ENCODE results near the gene SLC46A2. TPM values are rescaled to one million over a fixed set of nuclear protein-coding genes. Genes with fewer than 3 reads are reported as not detected.

The SLC46A2 gene
- total RNA-seq, 2 donors from 2014 or later = not detected

- H3K9me3 Mint-ChIP-seq = peaks cover 11% of the 10 kb centered on the region
- H3K27me3 Mint-ChIP-seq (ENCODE audit: insufficient read depth) = no peaks in the 10 kb centered on the region
- Histone ChIP-seq H3K27ac (ENCODE audit: low read depth, low read length) (no peak overlapping the region), H3K27me3 (ENCODE audit: control insufficient read depth, insufficient read depth, low read length, poor library complexity, severe bottlenecking) (no peaks in the 10 kb centered on the region), H3K4me1 (ENCODE audit: control insufficient read depth, insufficient read depth, low read length) (peaks cover 17% of the 10 kb centered on the region), H3K4me3 (ENCODE audit: low read length) (no peak overlapping the region), H3K9ac (ENCODE audit: extremely low read depth, low read length, poor library complexity, severe bottlenecking) (no peak overlapping the region), H3K36me3 (ENCODE audit: control insufficient read depth, insufficient read depth, low read length) (no peaks in the 10 kb centered on the region), H3K9me3 (ENCODE audit: control insufficient read depth, low read length) (peaks cover 10% of the 10 kb centered on the region)
- no peak for TF ChIP-seq CTCF (conservative IDR thresholded peaks at IDR 0.05)
- no peak for DNase-seq
- no peak overlapping the region for H3K27ac Mint-ChIP-seq
- 93 to 100% methylated on average over 4 to 7 of the region's 7 CpGs for WGBS, 2 experiments (ENCODE audit: insufficient coverage in 1 of 2, insufficient read length in 1 of 2)
- H3K36me3 Mint-ChIP-seq (ENCODE audit: low read depth) = peaks cover 23% of the 10 kb centered on the region
- peaks cover 25% of the 10 kb centered on the region for H3K4me1 Mint-ChIP-seq
- no peak overlapping the region for H3K4me3 Mint-ChIP-seq
These were observed 25.7 kb downstream of the SLC46A2 start for GRCh38 chr9:112864982-112865381.

GRCh38 chr9:112864403-112864802 is 26.3 kb downstream of the SLC46A2 start:
- peaks cover 11% of the 10 kb centered on the region for H3K9me3 Mint-ChIP-seq
- no peak for TF ChIP-seq CTCF (conservative IDR thresholded peaks at IDR 0.05)
- WGBS, 2 experiments (ENCODE audit: insufficient coverage in 1 of 2, insufficient read length in 1 of 2) = 61 to 100% methylated on average over 1 to 3 of the region's 3 CpGs

GRCh38 chr9:112863746-112864145 is 26.9 kb downstream of the SLC46A2 start:
- peaks cover 10% of the 10 kb centered on the region for H3K9me3 ChIP-seq (ENCODE audit: control insufficient read depth, low read length)
- Mint-ChIP-seq H3K27me3 (ENCODE audit: insufficient read depth) (no peaks in the 10 kb centered on the region), H3K9me3 (peaks cover 11% of the 10 kb centered on the region), H3K27ac (no peak overlapping the region), H3K4me1 (peaks cover 13% of the 10 kb centered on the region), H3K36me3 (ENCODE audit: low read depth) (peaks cover 23% of the 10 kb centered on the region), H3K4me3 (no peak overlapping the region)
- no peak for TF ChIP-seq CTCF (conservative IDR thresholded peaks at IDR 0.05)
- H3K9ac ChIP-seq (ENCODE audit: extremely low read depth, low read length, poor library complexity, severe bottlenecking) = no peak overlapping the region
- H3K4me1 ChIP-seq (ENCODE audit: control insufficient read depth, insufficient read depth, low read length) = peaks cover 8% of the 10 kb centered on the region
- H3K27ac ChIP-seq (ENCODE audit: low read depth, low read length) = no peak overlapping the region
- no peaks in the 10 kb centered on the region for H3K36me3 ChIP-seq (ENCODE audit: control insufficient read depth, insufficient read depth, low read length)
- DNase-seq = no peak
- no peak overlapping the region for H3K4me3 ChIP-seq (ENCODE audit: low read length)
- WGBS, 2 experiments (ENCODE audit: insufficient coverage in 1 of 2, insufficient read length in 1 of 2) = 86 to 95% methylated on average over 1 to 2 of the region's 2 CpGs
- H3K27me3 ChIP-seq (ENCODE audit: control insufficient read depth, insufficient read depth, low read length, poor library complexity, severe bottlenecking) = no peaks in the 10 kb centered on the region

More at GRCh38 chr9:112864403-112864802, 26.3 kb downstream of the SLC46A2 start:
- H3K9me3 ChIP-seq (ENCODE audit: control insufficient read depth, low read length) = peaks cover 10% of the 10 kb centered on the region
- Mint-ChIP-seq H3K4me3 (no peak overlapping the region), H3K4me1 (peaks cover 20% of the 10 kb centered on the region), H3K36me3 (ENCODE audit: low read depth) (peaks cover 23% of the 10 kb centered on the region), H3K27me3 (ENCODE audit: insufficient read depth) (no peaks in the 10 kb centered on the region), H3K27ac (no peak overlapping the region)
- no peaks in the 10 kb centered on the region for H3K36me3 ChIP-seq (ENCODE audit: control insufficient read depth, insufficient read depth, low read length)
- no peaks in the 10 kb centered on the region for H3K27me3 ChIP-seq (ENCODE audit: control insufficient read depth, insufficient read depth, low read length, poor library complexity, severe bottlenecking)
- H3K27ac ChIP-seq (ENCODE audit: low read depth, low read length) = no peak overlapping the region
- no peak overlapping the region for H3K9ac ChIP-seq (ENCODE audit: extremely low read depth, low read length, poor library complexity, severe bottlenecking)
- H3K4me3 ChIP-seq (ENCODE audit: low read length) = no peak overlapping the region
- no peak for DNase-seq
- peaks cover 14% of the 10 kb centered on the region for H3K4me1 ChIP-seq (ENCODE audit: control insufficient read depth, insufficient read depth, low read length)
